ENCODE measurements around the gene NFKB1.

Gene NFKB1

GRCh38 chr4:102592256-102592655 lies 91.1 kb downstream of the NFKB1 start:
- H4K91ac ChIP-seq (ENCODE audit: low read depth, low read length): no peak overlapping the region
- no peak overlapping the region for H3K4me3 ChIP-seq (ENCODE audit: low read depth, low read length)
- H3K4me2 ChIP-seq (ENCODE audit: low read length): no peak overlapping the region

GRCh38 chr4:102593147-102593546 lies 92.0 kb downstream of the NFKB1 start:
- no peak for DNase-seq
- Histone ChIP-seq H2BK12ac (ENCODE audit: low read length) (no peak overlapping the region), H3K14ac (ENCODE audit: low read length) (no peak overlapping the region), H2AK5ac (ENCODE audit: low read length) (no peak overlapping the region), H4K12ac (ENCODE audit: low read depth, low read length) (no peak overlapping the region), H3K4me1 (ENCODE audit: control insufficient read depth in 1 of 2, insufficient read depth in 2 of 2, low read length in 2 of 2) (no peaks in the 10 kb centered on the region), H4K8ac (ENCODE audit: low read depth, low read length) (no peak overlapping the region), H3K9ac (ENCODE audit: low read length) (no peak overlapping the region), H3K79me2 (ENCODE audit: control insufficient read depth, insufficient read depth, low read length, poor library complexity) (no peaks in the 10 kb centered on the region), H3K36me3 (ENCODE audit: control insufficient read depth in 1 of 2, insufficient read depth in 2 of 2, low read length in 2 of 2) (peaks cover 2 to 6% of the 10 kb centered on the region in 2 experiments), H3K79me1 (ENCODE audit: low read length) (no peaks in the 10 kb centered on the region), H3K27me3 (ENCODE audit: insufficient read depth, low read length) (no peaks in the 10 kb centered on the region), H3K23ac (ENCODE audit: low read length) (no peak overlapping the region), H3K9me3 (ENCODE audit: insufficient read depth, low read depth, low read length) (no peaks in the 10 kb centered on the region), H3K4me2 (ENCODE audit: low read length) (no peak overlapping the region), H2BK120ac (ENCODE audit: insufficient read depth, low read length, poor library complexity) (no peak overlapping the region), H3K27ac (ENCODE audit: low read depth, low read length) (no peak overlapping the region), H3K18ac (ENCODE audit: low read length) (no peak overlapping the region), H4K91ac (ENCODE audit: low read depth, low read length) (no peak overlapping the region), H3K4me3 (ENCODE audit: low read depth, low read length) (no peak overlapping the region), H3K4ac (ENCODE audit: low read depth, low read length) (no peak overlapping the region), H2AFZ (ENCODE audit: insufficient read depth, low read length, poor library complexity) (no peak overlapping the region), H2BK5ac (ENCODE audit: low read depth, low read length, poor library complexity) (no peak overlapping the region)
- no CpG with 5 or more reads among the region's 7 CpGs for WGBS (ENCODE audit: extremely low coverage, insufficient coverage, insufficient read length)

More at GRCh38 chr4:102592256-102592655, 91.1 kb downstream of the NFKB1 start:
- H4K12ac ChIP-seq (ENCODE audit: low read depth, low read length): no peak overlapping the region
- DNase-seq: no peak
- no peak overlapping the region for H3K4ac ChIP-seq (ENCODE audit: low read depth, low read length)
- H3K27me3 ChIP-seq (ENCODE audit: insufficient read depth, low read length): no peaks in the 10 kb centered on the region
- H2BK12ac ChIP-seq (ENCODE audit: low read length): no peak overlapping the region
- H3K79me1 ChIP-seq (ENCODE audit: low read length): no peaks in the 10 kb centered on the region
- no peak overlapping the region for H2BK120ac ChIP-seq (ENCODE audit: insufficient read depth, low read length, poor library complexity)
- no peak overlapping the region for H2AK5ac ChIP-seq (ENCODE audit: low read length)
- H3K27ac ChIP-seq (ENCODE audit: low read depth, low read length): no peak overlapping the region
- no peak overlapping the region for H4K8ac ChIP-seq (ENCODE audit: low read depth, low read length)
- H3K36me3 ChIP-seq (ENCODE audit: control insufficient read depth in 1 of 2, insufficient read depth in 2 of 2, low read length in 2 of 2): peaks cover 2 to 4% of the 10 kb centered on the region in 2 experiments
- no peak overlapping the region for H3K14ac ChIP-seq (ENCODE audit: low read length)
- no peak overlapping the region for H3K23ac ChIP-seq (ENCODE audit: low read length)
- H3K79me2 ChIP-seq (ENCODE audit: control insufficient read depth, insufficient read depth, low read length, poor library complexity): no peaks in the 10 kb centered on the region
- no peaks in the 10 kb centered on the region for H3K9me3 ChIP-seq (ENCODE audit: insufficient read depth, low read depth, low read length)
- H3K18ac ChIP-seq (ENCODE audit: low read length): no peak overlapping the region
- H3K9ac ChIP-seq (ENCODE audit: low read length): no peak overlapping the region
- H3K4me1 ChIP-seq (ENCODE audit: control insufficient read depth in 1 of 2, insufficient read depth in 2 of 2, low read length in 2 of 2): no peaks in the 10 kb centered on the region
- H2AFZ ChIP-seq (ENCODE audit: insufficient read depth, low read length, poor library complexity): no peak overlapping the region
- H2BK5ac ChIP-seq (ENCODE audit: low read depth, low read length, poor library complexity): no peak overlapping the region

- H3K9ac ChIP-seq (ENCODE audit: low read length): no peak overlapping the region
- H2BK5ac ChIP-seq (ENCODE audit: low read depth, low read length, poor library complexity): no peak overlapping the region
- H3K27ac ChIP-seq (ENCODE audit: low read depth, low read length): no peak overlapping the region
- H2BK120ac ChIP-seq (ENCODE audit: insufficient read depth, low read length, poor library complexity): no peak overlapping the region
- H3K23ac ChIP-seq (ENCODE audit: low read length): no peak overlapping the region
- WGBS (ENCODE audit: extremely low coverage, insufficient coverage, insufficient read length): no CpG with 5 or more reads among the region's 2 CpGs
- H2AK5ac ChIP-seq (ENCODE audit: low read length): no peak overlapping the region
- no peaks in the 10 kb centered on the region for H3K27me3 ChIP-seq (ENCODE audit: insufficient read depth, low read length)
- H4K12ac ChIP-seq (ENCODE audit: low read depth, low read length): no peak overlapping the region
- no peak overlapping the region for H4K91ac ChIP-seq (ENCODE audit: low read depth, low read length)
- H3K14ac ChIP-seq (ENCODE audit: low read length): no peak overlapping the region
- no peak overlapping the region for H3K18ac ChIP-seq (ENCODE audit: low read length)
- H3K79me2 ChIP-seq (ENCODE audit: control insufficient read depth, insufficient read depth, low read length, poor library complexity): no peaks in the 10 kb centered on the region
- H2BK12ac ChIP-seq (ENCODE audit: low read length): no peak overlapping the region
- peaks cover 2 to 9% of the 10 kb centered on the region in 2 experiments for H3K36me3 ChIP-seq (ENCODE audit: control insufficient read depth in 1 of 2, insufficient read depth in 2 of 2, low read length in 2 of 2)
- no peaks in the 10 kb centered on the region for H3K9me3 ChIP-seq (ENCODE audit: insufficient read depth, low read depth, low read length)
- H3K4ac ChIP-seq (ENCODE audit: low read depth, low read length): no peak overlapping the region
- H3K4me1 ChIP-seq (ENCODE audit: control insufficient read depth in 1 of 2, insufficient read depth in 2 of 2, low read length in 2 of 2): no peaks in the 10 kb centered on the region
- no peak overlapping the region for H2AFZ ChIP-seq (ENCODE audit: insufficient read depth, low read length, poor library complexity)
- H4K8ac ChIP-seq (ENCODE audit: low read depth, low read length): no peak overlapping the region
- DNase-seq: no peak
- no peak overlapping the region for H3K4me3 ChIP-seq (ENCODE audit: low read depth, low read length)
- H3K4me2 ChIP-seq (ENCODE audit: low read length): no peak overlapping the region
- no peaks in the 10 kb centered on the region for H3K79me1 ChIP-seq (ENCODE audit: low read length)
Observed at GRCh38 chr4:102594000-102594399, 92.8 kb downstream of the NFKB1 start.

- Histone ChIP-seq H3K14ac (ENCODE audit: low read length) (no peak overlapping the region), H2BK12ac (ENCODE audit: low read length) (no peak overlapping the region), H3K4me1 (ENCODE audit: control insufficient read depth in 1 of 2, insufficient read depth in 2 of 2, low read length in 2 of 2) (no peaks in the 10 kb centered on the region), H3K27ac (ENCODE audit: low read depth, low read length) (no peak overlapping the region), H3K4me2 (ENCODE audit: low read length) (no peak overlapping the region), H4K12ac (ENCODE audit: low read depth, low read length) (no peak overlapping the region), H3K79me2 (ENCODE audit: control insufficient read depth, insufficient read depth, low read length, poor library complexity) (no peaks in the 10 kb centered on the region), H2AK5ac (ENCODE audit: low read length) (no peak overlapping the region), H4K8ac (ENCODE audit: low read depth, low read length) (no peak overlapping the region), H2AFZ (ENCODE audit: insufficient read depth, low read length, poor library complexity) (no peak overlapping the region), H4K91ac (ENCODE audit: low read depth, low read length) (no peak overlapping the region), H3K36me3 (ENCODE audit: control insufficient read depth in 1 of 2, insufficient read depth in 2 of 2, low read length in 2 of 2) (peaks cover 2 to 12% of the 10 kb centered on the region in 2 experiments), H3K23ac (ENCODE audit: low read length) (no peak overlapping the region), H2BK5ac (ENCODE audit: low read depth, low read length, poor library complexity) (no peak overlapping the region), H3K4ac (ENCODE audit: low read depth, low read length) (no peak overlapping the region), H3K4me3 (ENCODE audit: low read depth, low read length) (no peak overlapping the region), H3K79me1 (ENCODE audit: low read length) (no peaks in the 10 kb centered on the region), H3K9me3 (ENCODE audit: insufficient read depth, low read depth, low read length) (no peaks in the 10 kb centered on the region), H2BK120ac (ENCODE audit: insufficient read depth, low read length, poor library complexity) (no peak overlapping the region), H3K9ac (ENCODE audit: low read length) (no peak overlapping the region), H3K18ac (ENCODE audit: low read length) (no peak overlapping the region), H3K27me3 (ENCODE audit: insufficient read depth, low read length) (no peaks in the 10 kb centered on the region)
- no peak for DNase-seq
- no CpG with 5 or more reads among the region's 4 CpGs for WGBS (ENCODE audit: extremely low coverage, insufficient coverage, insufficient read length)
Observed at GRCh38 chr4:102596532-102596931, 95.4 kb downstream of the NFKB1 start.
